Pericardium fibroblast (primary cell): ENCODE results near the gene TRIP10. TPM values are rescaled to one million over a fixed set of nuclear protein-coding genes. Genes with fewer than 3 reads are reported as not detected.

Experiments
- total RNA-seq: library from RNA; depleted of rRNA; stranded (reverse); fragments of >200 nt; gene quantifications from 2 replicates; pipeline ENCODE4 v1.2.3, GENCODE V29; 2015

Gene TRIP10, protein sequence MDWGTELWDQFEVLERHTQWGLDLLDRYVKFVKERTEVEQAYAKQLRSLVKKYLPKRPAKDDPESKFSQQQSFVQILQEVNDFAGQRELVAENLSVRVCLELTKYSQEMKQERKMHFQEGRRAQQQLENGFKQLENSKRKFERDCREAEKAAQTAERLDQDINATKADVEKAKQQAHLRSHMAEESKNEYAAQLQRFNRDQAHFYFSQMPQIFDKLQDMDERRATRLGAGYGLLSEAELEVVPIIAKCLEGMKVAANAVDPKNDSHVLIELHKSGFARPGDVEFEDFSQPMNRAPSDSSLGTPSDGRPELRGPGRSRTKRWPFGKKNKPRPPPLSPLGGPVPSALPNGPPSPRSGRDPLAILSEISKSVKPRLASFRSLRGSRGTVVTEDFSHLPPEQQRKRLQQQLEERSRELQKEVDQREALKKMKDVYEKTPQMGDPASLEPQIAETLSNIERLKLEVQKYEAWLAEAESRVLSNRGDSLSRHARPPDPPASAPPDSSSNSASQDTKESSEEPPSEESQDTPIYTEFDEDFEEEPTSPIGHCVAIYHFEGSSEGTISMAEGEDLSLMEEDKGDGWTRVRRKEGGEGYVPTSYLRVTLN
- 61.5 and 71.3 TPM in 2 replicates for total RNA-seq

DNA sequence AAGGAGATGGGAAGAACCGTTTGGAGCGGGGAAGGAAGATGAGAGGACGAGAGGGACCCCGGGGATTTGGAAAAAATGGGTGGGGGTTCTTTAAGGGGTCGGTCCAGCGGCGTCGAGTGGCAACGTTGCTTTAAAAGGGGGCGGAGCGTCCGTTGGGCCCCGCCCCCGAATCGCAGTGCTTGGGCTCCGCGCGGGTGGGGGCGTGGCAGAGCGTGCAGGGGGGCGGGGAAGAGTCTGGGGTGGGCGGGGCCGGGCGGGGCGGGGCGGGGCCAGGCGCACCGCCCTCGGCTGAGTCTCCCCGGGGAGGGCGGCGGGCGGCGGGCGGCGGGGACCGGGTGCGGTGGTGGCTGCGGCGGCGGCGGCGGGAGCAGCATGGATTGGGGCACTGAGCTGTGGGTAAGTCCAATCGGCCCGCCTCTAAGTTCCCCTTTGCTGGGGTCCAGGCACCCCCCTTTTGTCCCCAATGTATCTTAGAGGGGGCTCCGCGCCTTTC, at the start of gene TRIP10:
TSS of gene TRIP10 (plus strand) at position 291 of the 493 bp plus-strand sequence. CDS start at position 373, 82 bp downstream.

DNA sequence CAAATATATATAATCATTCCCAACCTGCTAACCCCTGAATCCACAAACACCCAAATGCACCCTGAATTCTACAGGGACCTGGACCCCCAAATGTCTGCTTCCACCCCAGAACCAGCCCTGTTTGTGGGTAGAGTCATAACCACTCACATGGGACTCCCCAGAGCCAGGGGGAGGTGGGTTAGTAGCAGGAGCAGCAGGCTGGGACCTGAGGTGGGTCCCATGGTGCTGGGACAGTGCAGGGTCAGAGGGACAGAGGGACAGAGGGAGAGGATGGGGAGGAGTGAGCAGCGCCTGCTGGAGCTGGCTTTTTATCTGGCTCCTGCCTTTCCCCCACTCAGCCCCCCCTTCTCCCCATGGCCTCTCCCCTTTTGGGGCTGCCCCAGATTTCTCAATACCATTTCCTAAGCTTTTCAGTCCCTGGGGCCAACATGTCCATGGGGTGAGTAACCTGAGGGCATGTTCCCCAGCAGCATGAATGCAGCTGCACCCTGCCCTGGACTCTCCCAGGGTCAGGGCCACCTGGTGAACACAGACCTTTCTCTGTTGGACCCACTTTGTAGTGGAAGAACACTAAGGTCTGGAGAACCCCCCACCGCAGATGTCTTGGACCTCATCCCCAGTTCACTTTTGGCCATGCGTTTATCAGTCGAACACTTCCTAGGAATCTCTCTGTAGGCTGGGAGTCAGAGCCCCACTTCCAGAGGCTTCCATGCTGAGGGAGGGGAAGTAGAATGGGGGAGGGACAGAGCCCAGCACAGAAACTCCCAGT, 18.9 kb upstream of the TRIP10 start, which contains the start of gene C3:
TSS of gene C3 (minus strand) at position 282 of the 769 bp plus-strand sequence. CDS start at position 221, 61 bp downstream.

DNA sequence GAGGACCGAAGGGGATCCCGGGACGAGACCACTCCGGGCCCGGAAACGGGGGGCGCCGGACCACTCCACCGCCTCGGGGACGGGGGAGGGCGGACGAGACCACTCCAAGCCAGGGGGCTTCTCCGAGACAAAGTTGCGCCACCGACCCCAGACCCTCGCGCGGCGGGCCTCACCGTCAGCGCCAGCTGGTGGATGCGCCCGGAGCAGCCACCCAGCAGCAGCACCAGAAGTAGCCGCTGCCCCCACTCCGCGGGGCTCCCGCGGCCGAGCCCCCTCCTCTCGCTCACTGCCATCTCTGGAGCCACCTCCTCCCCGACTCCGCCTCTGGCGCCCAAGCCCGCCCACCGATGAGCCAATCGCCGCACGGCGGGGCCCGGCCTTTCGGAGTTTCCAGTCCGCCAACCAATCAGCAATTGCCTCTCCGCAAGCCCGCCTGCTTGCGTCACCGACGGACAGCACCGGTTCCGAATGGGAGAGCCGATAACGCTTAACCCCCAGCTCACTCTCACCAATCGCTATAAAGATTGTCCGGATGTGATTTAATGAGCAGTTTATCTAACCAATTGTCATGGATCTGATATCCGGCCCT, 2.1 kb upstream of the TRIP10 start, which contains the start of gene GPR108:
TSS of gene GPR108 (minus strand) at position 297 of the 589 bp plus-strand sequence. CDS start at position 293, 4 bp downstream.

DNA sequence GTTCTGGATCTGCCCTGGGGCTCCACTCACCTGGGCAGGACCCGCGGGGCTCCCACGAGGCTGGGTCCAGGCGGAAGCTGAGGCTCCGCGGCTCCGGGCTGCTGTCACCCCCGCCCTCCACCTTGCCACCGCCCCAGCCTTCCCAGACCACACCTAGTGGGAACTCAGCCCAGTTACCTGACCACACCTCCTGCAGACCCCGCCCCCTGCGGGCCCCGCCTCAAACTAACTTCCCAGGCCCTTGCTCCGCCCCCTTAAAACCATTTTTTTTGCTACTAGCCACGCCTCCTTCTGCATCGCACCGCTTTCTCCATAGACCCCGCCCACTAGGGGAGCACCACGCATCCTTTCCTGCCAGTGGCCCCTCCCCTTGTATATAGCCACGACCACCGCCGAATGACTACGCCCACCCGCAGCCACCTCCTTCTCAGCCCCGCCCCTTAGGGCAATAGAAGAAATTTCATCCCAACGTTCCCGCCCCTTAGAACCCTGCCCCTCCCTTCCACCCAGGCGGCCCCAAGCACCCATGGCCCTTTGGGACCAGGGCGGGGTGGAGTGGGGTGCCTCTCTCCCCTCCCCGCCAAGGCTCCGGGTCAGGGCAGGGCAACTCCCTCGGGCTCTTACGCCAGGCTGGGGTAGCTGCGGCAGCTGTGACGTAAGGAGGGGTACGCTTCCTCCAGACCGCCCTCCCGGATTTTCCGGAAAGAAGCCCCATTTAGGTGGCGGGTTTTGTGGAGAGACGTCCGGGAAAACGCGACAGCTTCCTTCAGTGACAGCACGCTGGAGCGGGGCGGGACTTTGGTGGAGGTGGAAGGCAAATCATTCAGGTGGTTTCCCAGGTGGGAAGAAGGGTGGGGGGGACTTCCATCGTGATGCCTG, 28.1 kb downstream of the TRIP10 start, which contains the start of gene SH2D3A:
TSS of gene SH2D3A (minus strand) at position 79 of the 879 bp plus-strand sequence. CDS start 3,687 bp downstream, outside the sequence.

DNA sequence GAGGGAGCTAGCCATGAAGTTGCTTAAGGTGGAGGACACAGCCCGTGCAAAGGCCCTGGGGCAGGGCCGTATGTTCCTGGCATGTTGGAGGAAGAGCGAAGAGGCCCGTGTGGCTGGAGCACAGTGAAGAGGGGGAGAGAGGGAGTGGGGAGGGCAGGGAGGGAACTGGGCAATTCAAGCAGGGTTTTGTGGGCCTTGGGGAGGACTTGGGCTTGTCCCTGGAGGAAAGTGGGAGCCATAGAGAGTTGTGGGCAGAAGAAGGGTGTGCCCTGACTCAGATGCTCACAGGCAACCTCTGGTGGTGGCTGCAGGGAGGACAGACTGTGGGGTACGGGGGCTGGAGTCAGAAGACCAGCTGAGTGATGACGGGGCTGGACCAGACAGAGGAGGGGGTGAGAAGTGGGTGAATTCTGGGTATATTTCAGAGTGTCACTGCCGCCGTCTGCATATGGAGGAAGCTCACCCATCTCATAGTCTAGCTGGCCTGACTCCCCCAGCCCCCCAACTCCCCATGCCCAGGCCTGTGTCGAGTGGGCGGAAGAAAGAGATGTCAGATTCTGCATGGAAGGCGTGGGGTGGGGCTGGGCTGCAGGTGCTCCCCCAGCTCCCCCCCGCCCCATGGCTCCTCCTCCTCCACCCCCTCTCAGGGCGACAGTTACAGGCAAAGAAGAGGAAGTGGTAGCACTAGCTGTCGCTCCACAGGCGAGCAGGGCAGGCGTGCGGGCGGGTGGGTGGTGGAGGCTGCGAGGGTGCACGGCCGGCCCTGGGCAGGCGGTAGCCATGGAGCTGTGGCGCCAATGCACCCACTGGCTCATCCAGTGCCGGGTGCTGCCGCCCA, 32.8 kb downstream of the TRIP10 start, which contains the start of gene VAV1:
TSS of gene VAV1 (plus strand) at position 681 of the 838 bp plus-strand sequence. CDS start at position 781, 100 bp downstream.

Other genes with a start within 250 kb of the TRIP10 start
- gene TUBB4A, start 237.4 kb upstream of the TRIP10 start, total RNA-seq, result not detected in 2 replicates
- 0.34 and 1.8 TPM in 2 replicates for gene TNFSF9, start 208.7 kb upstream of the TRIP10 start, total RNA-seq
- 0.17 TPM in 1 of 2 replicates, not detected in the other for gene CD70, start 148.5 kb upstream of the TRIP10 start, total RNA-seq
- gene TNFSF14, start 69.5 kb upstream of the TRIP10 start, total RNA-seq, result under 0.01 TPM in 1 of 2 replicates, not detected in the other
- 318 and 544 TPM in 2 replicates for gene C3, start 19.0 kb upstream of the TRIP10 start, total RNA-seq
- 54.6 and 70.1 TPM in 2 replicates for gene GPR108, start 2.1 kb upstream of the TRIP10 start, total RNA-seq
- gene SH2D3A, start 27.8 kb downstream of the TRIP10 start, total RNA-seq, result not detected in 2 replicates
- not detected in 2 replicates for gene VAV1, start 33.0 kb downstream of the TRIP10 start, total RNA-seq
- not detected in 2 replicates for gene ADGRE1, start 147.9 kb downstream of the TRIP10 start, total RNA-seq